Hematopoietic multipotent progenitor cell treated with erythropoietin and hydrocortisone succinate and interleukin-3 and kit ligand, for 17 days (in vitro differentiated cells): Measurements from ENCODE around the gene NACC1.

Experiments
- DNase-seq: peaks from one replicate; pipeline ENCODE4 v3.0.0-alpha.2; 2015; ENCODE audit warnings: low spot score

The NACC1 gene

DNA sequence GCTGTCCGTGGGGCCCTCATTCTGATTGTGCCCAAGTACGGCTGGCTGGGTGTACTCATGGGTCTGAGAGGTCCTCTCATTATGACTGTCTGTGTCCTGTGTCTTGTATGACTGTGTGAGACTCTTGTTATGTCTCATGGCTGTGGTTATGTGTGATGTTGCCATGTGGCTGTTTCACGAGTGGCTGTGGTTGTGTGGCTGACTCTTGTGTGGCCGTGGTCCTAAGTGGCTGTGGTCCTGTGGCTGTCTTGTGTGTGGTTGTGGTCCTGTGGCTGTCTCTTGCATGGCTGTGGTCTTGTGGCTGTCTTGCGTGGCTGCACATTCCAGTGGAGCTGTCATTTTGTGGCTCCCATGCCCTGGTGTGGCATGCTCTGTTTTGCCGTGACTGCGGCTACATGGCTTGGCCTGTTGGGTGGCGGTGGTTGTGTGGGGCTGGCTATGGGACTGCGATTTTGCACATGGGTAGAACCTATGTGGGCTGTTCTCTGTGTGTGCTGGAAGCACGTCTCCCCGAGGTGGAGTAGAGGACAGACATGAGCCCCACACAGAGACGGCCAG, 18.0 kb upstream of the NACC1 start:
- DNase-seq: peak; percentile 69

DNA sequence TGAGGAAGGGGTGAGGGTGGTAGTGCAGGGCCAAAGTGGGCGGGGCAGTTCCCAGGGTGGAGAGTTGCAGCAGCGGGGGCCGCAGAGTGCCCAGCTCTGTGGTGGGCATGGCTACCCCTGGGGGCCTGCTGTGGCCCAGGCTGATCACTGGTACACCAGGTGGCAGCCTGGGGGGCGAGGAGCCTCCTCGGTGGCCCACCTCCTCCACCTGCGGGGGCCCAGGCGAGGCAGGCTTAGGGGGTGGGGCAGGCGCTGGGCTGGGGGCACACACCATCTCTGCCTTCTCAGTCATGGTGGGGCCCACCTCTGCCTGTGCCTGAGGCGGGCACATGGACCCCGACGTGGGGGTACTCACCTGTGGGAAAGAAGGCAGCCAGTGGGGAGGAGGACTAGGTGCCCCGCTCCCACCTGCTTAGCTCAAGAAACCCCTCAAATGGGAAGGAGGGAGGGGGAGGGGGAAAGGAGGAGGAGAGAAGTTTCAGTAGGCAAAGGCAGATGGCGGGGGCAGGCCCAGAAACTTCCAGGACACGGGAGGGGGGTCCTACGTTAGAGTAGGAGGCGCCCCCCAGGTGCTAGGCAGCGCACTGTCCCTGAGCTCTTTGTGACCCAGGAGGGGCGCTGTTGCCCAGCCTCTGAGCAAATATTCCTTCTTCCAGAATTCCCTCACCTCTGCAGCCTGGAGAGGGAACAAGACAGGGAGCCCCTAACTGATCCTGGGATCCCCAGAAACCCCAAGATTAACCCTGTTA, 17.0 kb upstream of the NACC1 start:
- peak; percentile 82 for DNase-seq

DNA sequence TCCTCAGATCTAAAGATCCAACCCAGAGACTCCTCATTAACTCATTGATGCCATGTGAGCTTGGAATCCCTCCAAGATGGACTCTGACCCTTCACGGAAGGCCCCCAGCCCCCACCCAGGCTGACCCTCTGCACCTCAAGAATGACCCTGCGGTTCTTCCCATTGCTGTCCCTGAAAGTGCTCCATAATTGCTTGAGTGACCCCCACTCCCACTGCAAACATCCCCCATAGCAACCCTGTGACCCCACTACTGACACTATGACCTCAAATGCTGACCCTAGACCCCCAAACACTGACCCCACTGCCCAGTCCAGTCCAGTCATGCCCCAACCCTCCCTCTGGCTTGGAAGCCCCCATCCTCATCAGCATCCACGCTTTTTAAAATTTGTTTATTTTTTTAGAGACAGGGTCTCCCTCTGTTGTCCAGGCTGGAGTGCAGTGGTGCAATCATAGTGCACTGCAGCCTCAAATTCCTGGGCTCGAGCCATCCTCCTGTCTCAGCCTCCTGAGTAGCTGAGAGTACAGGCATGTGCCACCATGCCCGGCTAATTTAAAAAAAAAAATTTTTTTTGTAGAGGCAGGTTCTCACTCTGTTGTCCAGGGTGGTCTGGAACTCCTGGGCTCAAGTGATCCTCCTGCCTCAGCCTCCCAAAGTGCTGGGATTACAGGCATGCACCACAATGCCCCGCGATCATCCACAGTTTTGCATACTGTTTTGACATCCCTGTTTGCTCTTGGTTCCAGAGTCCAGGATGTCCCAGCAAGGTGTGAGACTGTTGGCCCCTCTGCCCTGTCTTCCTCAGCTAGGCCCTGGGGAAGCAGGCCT, 16.3 kb upstream of the NACC1 start:
- DNase-seq: no peak

DNA sequence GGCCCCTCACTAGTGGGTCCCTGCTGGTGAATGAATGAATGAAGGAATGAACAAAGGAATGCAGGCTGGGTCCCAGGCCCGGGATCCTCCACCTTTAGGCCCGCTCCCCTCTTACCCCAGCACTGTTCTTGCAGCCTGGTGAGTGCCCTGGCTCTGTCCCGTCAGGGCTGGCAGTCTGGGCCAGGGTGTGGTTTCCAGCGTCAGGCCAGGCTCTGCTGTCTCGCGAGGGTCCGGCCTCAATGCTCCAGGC, 15.7 kb upstream of the NACC1 start:
- DNase-seq: no peak

DNA sequence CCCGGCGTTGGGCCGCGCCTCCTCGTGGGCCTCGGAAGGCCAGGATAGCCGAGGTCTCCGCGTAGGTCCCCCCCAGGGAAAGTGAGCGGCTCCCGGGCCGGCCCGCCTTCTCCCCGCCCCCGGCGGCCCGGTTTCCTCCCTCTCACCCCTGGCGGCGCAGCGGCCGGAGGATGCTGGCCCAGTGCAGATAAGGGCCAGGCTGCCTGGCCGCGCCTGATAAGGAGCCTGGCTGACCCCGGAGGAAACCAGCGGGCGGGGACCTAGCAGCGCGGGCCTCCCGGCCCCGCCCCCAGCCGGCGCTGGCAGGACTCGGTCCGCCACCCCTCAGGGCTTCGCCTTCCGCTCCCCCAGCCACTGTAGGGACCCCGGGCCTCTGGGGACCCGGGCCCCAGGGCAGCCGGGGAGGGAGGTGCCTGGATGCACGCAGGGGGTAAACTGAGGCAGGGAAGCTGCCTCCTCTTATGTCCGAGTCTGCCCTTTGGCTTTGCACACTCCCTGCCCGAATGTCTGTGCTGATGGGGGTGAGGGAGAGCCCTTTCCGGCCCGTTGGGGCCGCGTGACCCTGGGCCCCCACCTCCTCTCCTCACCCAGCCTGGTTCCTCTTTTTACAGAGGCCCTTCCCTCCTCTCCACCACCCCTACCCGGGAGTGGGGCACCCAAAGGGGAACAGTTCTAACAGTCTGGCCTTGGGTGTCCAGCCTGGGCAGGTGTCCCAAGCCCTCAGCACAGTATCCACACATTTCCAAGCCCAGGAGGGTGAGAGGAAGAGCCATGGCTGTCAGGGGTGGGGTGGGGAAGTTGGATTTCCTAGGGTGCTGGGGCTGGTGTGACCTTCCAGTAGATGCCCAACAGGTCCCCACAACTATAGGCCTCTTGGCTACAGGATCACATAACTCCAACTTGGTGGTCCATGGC, 15.1 kb upstream of the NACC1 start, which contains the start of gene LYL1:
Gene LYL1, minus strand, starts transcription at position 193 of the 915 bp plus-strand sequence. CDS start 1,687 bp downstream, outside the sequence.
- DNase-seq: peak; percentile 98

DNA sequence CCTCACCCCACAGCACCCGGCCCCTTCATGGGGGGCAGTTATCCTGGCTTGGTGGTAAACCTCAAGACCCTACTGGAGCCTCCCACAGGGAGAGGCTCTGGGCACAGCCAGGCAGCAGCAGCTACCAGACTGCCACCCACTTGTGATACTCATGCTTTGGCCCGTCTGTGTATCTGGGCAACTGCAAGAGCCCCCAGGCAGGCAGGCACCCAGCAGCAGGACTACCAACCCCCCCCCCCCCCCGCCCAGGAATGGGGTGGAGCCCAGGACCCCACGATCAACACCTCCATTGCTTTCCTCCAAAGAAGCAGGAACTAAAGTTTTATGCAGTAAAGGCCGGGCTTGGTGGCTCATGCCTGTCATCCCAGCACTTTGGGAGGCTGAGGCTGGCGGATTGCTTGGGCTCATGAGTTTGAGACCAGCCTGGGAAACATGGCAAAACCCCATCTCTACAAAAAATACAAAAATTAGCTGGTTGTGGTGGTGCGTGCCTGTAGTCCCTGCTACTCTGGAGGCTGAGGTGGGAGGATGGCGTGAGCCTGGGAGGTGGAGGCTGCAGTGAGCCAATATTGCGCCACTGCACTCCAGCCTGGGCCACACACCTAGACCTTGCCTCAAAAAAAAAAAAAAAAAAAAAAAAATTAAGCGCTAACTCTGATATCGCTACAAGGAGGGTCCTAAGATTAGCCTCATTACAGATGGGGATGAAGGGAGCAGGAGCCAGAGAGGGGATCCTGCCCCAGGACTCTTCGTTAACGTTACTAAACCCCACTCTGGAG, 14.3 kb upstream of the NACC1 start:
- DNase-seq: peak; percentile 75

DNA sequence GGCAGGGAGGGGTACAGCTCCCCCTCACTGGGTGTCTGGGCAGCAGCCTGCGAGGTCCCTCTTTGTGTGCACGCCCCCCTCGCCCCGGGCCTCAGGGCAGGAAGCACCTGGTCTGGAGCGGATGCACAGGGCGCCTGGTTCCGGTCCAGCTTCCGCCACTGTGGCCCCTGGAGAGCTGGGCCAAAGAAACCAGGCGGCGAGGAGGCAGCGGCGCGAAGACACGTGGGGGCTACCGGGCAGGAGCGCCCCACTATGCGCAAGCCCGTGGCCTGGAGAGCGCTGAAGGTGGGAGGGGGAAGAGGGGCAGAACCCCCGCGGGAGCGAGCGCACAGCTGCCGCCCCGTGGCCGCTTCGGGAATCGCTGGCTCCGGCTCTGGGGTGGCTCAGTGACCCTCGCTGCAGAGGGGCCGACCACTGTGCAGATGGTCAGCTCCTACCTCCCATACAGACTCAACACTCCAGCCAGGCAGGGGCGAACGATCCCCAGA, 13.7 kb upstream of the NACC1 start:
- DNase-seq: peak; percentile 81

DNA sequence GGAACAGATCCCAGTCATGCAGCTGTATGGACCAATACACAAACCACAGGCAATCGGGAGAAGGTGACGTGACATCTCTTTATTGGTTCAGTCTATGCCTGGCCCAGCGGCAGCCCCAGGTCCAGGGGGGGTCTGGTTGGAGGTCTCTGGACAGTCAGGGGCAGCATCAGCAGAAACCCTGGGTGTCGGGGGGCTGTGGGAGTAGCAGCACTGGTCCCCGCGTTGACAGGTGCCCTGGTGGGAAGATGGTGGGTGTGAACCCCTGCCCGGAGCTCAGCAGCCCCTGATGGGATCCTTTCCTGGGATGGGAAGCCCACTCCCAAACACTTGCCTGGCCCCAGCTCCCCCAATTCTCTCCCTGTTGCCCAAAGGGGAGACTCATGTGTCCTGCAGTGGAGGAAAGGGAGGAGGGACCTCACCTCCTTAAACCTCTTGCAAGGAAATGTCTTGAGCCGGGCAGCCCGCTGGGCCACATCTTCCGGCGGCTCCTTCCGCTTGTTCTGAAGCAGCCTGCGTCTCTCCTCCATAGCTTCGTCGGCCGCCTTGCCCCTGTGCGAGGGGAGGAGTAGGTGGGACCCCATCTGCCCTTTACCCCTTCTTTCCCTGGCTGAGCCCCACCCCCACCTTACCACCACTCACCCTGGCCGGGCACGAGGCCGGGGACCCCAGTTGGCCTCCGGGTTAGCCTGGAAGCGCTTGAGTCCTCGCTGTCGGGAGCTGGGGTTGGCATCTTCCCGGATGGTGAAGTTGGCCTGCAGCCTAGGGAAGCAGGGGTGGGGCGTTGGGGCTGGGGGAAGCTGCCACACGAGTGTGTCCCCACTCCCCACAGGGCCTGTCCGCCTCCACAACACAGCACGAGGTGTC, 13.0 kb upstream of the NACC1 start:
- DNase-seq: no peak

DNA sequence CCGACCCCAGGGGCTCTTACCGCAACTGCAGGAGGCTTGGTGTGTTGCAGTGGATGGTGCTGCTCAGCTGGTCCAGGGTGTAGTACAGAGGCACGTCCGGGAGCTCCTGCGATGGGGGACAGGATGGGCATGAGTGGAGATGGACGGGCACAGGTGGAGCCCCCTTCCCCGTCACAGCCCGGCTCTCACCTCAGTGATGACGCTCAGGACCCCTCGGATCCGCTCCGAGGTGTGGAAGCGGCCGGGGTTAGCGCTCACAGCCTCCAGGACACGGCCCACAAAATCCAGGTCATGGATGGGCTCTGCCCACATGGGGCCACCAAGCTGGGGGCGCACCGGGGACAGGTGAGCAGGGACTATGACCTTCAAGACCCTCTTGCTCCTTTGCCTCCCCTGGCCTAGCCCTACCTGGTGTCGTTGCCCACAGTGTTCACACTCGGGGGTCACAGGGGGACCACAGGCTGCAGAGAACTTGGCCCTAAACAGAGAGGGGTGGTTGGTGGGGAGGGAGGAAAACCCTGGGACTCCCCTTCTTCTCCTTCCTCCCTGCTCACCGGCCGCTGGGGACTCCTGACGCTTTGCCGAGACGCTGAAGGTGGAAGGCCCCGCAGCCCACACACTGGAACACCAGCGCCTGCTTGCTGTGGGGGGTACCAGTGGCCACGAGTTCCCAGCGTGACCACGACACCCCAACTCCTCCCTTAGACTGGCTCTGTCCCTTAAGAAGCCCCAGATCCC, 8.5 kb upstream of the NACC1 start:
- no peak for DNase-seq

DNA sequence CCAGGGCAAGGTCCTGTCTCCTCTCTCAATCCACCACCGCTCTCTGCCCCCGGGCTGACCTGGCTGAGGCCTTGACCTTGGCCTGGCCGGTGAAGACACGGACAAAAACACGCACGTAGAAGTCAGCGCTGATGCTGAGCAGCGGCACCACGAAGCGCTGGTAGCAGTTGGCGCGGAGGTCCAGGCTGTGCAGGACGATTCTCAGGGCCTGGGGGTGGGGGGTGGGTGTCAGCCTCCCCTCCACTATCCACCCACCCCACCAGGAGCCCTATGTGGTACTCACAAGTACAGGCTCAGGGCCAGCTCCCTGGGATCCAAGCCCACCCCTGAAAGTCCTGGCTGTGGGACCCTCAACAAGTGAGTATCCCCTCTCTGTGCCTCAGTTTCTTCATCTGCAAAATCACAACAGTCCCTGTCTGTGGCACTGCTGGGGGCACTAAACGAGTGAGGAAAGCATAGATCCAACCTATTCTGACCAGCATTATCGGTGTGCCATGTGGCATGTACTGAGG, 7.9 kb upstream of the NACC1 start:
- DNase-seq: no peak

DNA sequence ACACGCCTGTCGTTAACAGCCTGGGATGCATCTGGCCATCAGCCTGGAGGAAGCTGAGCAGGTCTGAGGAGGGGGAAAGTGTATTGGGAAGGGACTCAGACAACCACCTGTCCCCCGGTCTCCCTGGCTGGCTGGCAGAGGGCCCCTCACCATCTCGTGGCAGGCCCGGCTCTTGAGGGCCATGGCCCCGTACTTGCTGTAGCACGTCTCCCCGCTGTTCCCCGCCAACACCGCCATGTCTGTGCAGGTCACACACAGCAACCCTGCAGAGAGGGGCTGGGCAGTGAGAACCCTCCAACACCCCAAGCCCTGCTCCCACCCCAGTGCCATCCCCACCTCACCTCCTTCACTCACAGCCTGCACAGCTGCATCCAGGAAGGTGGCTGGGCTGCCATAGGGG, 5.5 kb upstream of the NACC1 start:
- no peak for DNase-seq

DNA sequence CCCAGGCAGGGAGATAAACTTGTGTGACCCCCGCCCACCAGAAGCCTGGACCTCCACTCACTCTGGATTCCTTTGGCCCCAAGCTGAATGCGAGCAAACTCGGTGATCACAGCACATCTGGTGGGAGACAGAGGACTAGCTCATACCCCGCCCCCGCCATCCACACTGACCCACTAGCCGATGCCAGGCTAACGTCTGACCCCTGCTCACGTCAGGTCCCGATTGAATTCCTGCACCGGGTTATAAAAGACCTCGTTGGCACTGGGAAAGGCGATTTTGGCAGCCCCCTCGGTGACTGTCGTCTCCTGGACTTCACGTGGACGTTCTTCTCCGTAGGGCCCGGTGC, 2.2 kb upstream of the NACC1 start:
- DNase-seq: no peak

DNA sequence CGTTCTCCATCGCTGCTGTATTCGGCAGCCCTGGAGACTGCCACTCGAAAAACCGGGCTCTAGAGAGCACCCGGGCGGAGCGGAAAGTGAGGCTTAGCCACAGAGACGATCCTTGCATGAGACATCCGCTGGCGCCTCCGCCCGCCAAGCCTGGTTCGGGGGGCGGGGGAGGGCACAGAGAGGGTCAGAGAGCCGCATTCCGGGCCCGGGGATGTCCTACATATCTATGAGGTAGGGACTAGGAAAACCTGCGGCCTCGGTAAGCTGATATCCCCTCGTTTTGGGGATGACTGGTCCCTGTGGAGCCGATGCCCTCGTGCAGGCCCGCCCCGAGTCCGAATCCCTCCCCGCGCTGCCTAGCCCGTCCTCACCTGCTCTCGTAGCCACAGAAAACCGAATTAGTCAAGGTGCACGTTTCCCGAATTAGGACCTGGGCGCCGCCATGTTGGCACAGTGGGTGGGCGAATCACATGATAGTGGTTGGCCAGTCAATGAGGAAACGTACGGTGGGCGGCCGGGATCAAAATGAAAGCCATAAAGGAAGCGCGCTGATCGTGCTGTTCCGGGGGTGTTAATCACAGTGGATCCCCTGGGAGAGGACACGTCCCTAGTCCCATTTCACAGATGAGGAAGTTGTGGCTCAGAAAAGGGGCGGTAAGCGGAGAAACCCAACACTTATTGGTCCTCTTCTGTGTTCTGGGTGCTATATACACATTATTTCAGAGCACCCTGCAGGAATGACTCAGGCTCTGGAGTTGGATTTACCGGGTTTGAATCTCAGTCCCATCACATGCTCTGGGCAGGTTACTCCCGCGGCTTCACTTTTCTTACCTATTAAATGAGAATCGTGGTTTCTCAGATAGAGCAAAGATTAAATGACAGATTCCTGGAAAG, 1.5 kb upstream of the NACC1 start, which contains the start of gene TRMT1:
Gene TRMT1, minus strand, starts transcription at position 459 of the 894 bp plus-strand sequence. Its CDS starts 341 bp downstream, at position 118.
- DNase-seq: peak; percentile 83

DNA sequence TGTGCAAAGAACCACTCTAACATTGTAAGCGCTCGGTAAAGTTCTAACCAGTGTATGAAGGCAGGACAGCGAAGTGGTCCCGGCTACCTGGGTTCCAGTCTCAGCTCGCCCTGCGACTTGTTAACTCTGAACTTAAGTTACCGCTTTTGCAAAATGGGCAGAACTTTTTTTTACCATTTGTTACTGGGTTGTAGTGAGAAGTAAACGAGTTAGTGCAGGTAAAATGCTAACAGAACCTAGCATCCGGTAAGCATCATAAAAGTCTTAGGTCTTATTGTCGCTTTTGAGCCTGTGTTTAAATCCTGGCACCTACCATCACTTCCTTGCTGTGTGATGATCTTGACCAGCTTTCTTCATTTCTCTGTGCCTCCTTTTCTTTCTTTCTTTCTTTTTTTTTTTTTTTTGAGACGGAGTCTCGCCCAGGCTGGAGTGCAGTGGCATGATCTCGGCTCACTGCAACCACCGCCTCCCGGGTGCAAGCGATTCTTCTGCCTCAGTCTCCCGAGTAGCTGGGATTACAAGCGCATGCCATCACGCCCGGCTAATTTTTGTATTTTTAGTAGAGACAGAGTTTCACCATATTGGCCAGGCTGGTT, 790 bp upstream of the NACC1 start:
- no peak for DNase-seq

DNA sequence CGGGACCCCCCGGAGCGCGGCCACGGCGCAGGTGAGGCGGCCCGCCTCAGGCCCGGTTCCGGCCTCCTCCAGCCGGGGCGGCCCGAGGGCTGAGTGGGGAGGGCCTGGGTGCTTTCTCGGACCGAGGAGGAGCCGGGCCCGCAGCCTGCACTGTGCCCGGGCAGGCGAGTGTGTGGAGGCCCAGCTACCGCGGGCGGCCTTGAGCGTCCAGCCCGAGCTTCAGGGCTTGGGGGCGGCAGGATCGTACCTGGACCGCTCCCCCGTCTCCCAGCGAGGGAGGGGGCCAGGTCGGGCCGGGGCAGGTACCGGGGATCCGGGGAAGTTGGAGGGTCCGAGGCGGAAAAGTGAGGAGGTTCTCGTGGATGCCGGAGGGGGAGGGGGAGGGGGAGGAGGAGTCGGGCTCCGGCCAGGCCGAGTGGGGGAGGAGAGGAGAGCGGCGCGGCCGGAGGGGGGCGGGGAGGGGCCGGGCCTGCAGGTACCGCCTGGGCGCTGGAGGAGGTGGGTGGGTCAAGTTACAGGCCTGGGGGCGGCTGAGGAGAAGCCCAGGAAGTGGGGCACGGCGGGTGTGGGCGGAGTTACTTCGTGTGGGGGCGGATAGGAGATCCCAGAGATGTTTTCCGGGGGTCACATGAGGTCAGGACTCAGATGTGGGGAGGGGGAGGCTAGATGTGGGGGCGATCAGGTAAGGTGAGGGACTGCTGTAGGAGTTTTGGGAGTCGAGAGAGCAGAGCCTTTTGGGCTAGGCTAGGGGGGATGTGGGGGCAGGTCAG, 545 bp downstream of the NACC1 start:
- DNase-seq: peak; percentile 21

DNA sequence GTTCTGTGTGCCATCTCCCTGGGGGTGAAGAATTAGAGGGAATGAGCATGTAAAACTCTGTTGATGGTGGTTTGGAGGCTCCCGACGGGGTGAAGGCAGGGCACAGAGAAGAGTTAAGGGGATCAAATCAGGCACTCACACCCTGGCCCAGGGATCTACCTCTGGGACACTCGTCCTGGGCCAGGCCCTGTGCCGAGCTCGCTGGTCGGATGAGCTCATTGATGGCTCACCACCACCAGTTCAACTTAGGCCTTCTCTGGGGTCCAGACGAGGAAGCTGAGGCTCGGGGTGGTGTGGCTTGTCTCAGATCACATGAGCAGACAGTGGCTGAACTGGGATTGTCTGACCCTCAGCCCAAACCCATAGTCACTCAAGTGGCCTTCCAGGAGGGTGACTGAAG, 1.6 kb downstream of the NACC1 start:
- no peak for DNase-seq

DNA sequence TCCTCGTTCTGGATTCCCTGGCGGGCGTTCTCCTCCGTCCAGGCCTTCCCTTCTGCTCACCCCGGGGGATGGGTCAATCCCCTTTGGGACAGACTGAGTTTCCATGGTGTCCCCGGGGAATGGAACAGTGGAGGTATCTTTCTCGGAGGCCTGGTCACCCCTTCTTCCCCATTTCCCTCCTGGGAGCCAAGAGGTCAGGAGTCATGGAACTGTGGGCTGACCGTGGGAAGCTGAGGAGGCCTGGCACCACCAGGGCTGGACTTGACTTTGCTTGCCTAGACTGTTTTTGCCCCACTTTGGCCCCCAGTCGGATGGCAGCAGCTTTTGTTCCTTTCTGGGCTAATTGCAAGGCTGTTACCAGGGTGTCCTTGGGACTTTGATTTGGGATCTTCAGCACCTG, 2.0 kb downstream of the NACC1 start:
- no peak for DNase-seq
